Measurements from ENCODE around the gene HIF3A.

HIF3A gene

GRCh38 chr19:46347572-46347883 is 50.7 kb downstream of the HIF3A start:
- Histone ChIP-seq H3K4me3 (ENCODE audit: insufficient read depth, low read depth, low read length) (peak overlapping the region; percentile 99), H3K4me1 (ENCODE audit: control insufficient read depth, insufficient read depth, low read length) (no peaks in the 10 kb centered on the region), H3K27me3 (ENCODE audit: control insufficient read depth, insufficient read depth, low read length, poor library complexity, severe bottlenecking) (no peaks in the 10 kb centered on the region), H3K36me3 (ENCODE audit: control insufficient read depth, insufficient read depth, low read length) (no peaks in the 10 kb centered on the region), H3K9me3 (ENCODE audit: control insufficient read depth, low read length) (no peaks in the 10 kb centered on the region), H3K27ac (ENCODE audit: insufficient read depth, low read depth, low read length, poor library complexity, severe bottlenecking) (no peak overlapping the region)
- WGBS, 2 experiments, result 0 to 10% methylated on average over 3 of the region's 3 CpGs

- Histone ChIP-seq H3K36me3 (ENCODE audit: control insufficient read depth, insufficient read depth, low read length) (no peaks in the 10 kb centered on the region), H3K4me1 (ENCODE audit: control insufficient read depth, insufficient read depth, low read length) (no peaks in the 10 kb centered on the region), H3K27ac (ENCODE audit: insufficient read depth, low read depth, low read length, poor library complexity, severe bottlenecking) (no peak overlapping the region), H3K27me3 (ENCODE audit: control insufficient read depth, insufficient read depth, low read length, poor library complexity, severe bottlenecking) (no peaks in the 10 kb centered on the region), H3K4me3 (ENCODE audit: insufficient read depth, low read depth, low read length) (peak overlapping the region; percentile 99), H3K9me3 (ENCODE audit: control insufficient read depth, low read length) (no peaks in the 10 kb centered on the region)
- WGBS, 2 experiments, result 87 to 94% methylated on average over 5 of the region's 5 CpGs
These were observed 51.1 kb downstream of the HIF3A start for GRCh38 chr19:46347985-46348384.

- peaks cover 10% of the 10 kb centered on the region for H3K36me3 ChIP-seq (ENCODE audit: control insufficient read depth, insufficient read depth, low read length)
- 94% methylated on average over 11 of the region's 11 CpGs for WGBS, 2 experiments
These were observed 52.6 kb downstream of the HIF3A start for GRCh38 chr19:46349311-46349993.

GRCh38 chr19:46350029-46350757 is 53.4 kb downstream of the HIF3A start:
- H3K27ac ChIP-seq (ENCODE audit: insufficient read depth, low read depth, low read length, poor library complexity, severe bottlenecking), result no peak overlapping the region
- no peaks in the 10 kb centered on the region for H3K4me1 ChIP-seq (ENCODE audit: control insufficient read depth, insufficient read depth, low read length)
- H3K27me3 ChIP-seq (ENCODE audit: control insufficient read depth, insufficient read depth, low read length, poor library complexity, severe bottlenecking), result no peaks in the 10 kb centered on the region
- no peaks in the 10 kb centered on the region for H3K9me3 ChIP-seq (ENCODE audit: control insufficient read depth, low read length)
- WGBS, 2 experiments, result 85 to 87% methylated on average over 8 of the region's 8 CpGs
- no peak overlapping the region for H3K4me3 ChIP-seq (ENCODE audit: insufficient read depth, low read depth, low read length)
- H3K36me3 ChIP-seq (ENCODE audit: control insufficient read depth, insufficient read depth, low read length), result peaks cover 17% of the 10 kb centered on the region

More at GRCh38 chr19:46349311-46349993, 52.6 kb downstream of the HIF3A start:
- Histone ChIP-seq H3K4me3 (ENCODE audit: insufficient read depth, low read depth, low read length) (no peak overlapping the region), H3K9me3 (ENCODE audit: control insufficient read depth, low read length) (no peaks in the 10 kb centered on the region), H3K27me3 (ENCODE audit: control insufficient read depth, insufficient read depth, low read length, poor library complexity, severe bottlenecking) (no peaks in the 10 kb centered on the region), H3K27ac (ENCODE audit: insufficient read depth, low read depth, low read length, poor library complexity, severe bottlenecking) (no peak overlapping the region), H3K4me1 (ENCODE audit: control insufficient read depth, insufficient read depth, low read length) (no peaks in the 10 kb centered on the region)

- H3K4me3 ChIP-seq (ENCODE audit: insufficient read depth, low read depth, low read length), result no peak overlapping the region
- H3K36me3 ChIP-seq (ENCODE audit: control insufficient read depth, insufficient read depth, low read length), result peaks cover 20% of the 10 kb centered on the region
- H3K9me3 ChIP-seq (ENCODE audit: control insufficient read depth, low read length), result no peaks in the 10 kb centered on the region
- WGBS, 2 experiments, result 76 to 79% methylated on average over 8 of the region's 8 CpGs
- H3K27ac ChIP-seq (ENCODE audit: insufficient read depth, low read depth, low read length, poor library complexity, severe bottlenecking), result no peak overlapping the region
- H3K4me1 ChIP-seq (ENCODE audit: control insufficient read depth, insufficient read depth, low read length), result no peaks in the 10 kb centered on the region
- H3K27me3 ChIP-seq (ENCODE audit: control insufficient read depth, insufficient read depth, low read length, poor library complexity, severe bottlenecking), result no peaks in the 10 kb centered on the region
These were observed 53.9 kb downstream of the HIF3A start for GRCh38 chr19:46350758-46351159.

- Histone ChIP-seq H3K27me3 (ENCODE audit: control insufficient read depth, insufficient read depth, low read length, poor library complexity, severe bottlenecking) (no peaks in the 10 kb centered on the region), H3K36me3 (ENCODE audit: control insufficient read depth, insufficient read depth, low read length) (peaks cover 25% of the 10 kb centered on the region), H3K4me3 (ENCODE audit: insufficient read depth, low read depth, low read length) (no peak overlapping the region), H3K27ac (ENCODE audit: insufficient read depth, low read depth, low read length, poor library complexity, severe bottlenecking) (no peak overlapping the region), H3K4me1 (ENCODE audit: control insufficient read depth, insufficient read depth, low read length) (no peaks in the 10 kb centered on the region), H3K9me3 (ENCODE audit: control insufficient read depth, low read length) (no peaks in the 10 kb centered on the region)
- WGBS, 2 experiments, result 88 to 89% methylated on average over 18 of the region's 18 CpGs
These were observed 54.6 kb downstream of the HIF3A start for GRCh38 chr19:46351241-46352041.

- Histone ChIP-seq H3K27me3 (ENCODE audit: control insufficient read depth, insufficient read depth, low read length, poor library complexity, severe bottlenecking) (no peaks in the 10 kb centered on the region), H3K36me3 (ENCODE audit: control insufficient read depth, insufficient read depth, low read length) (peaks cover 29% of the 10 kb centered on the region), H3K4me3 (ENCODE audit: insufficient read depth, low read depth, low read length) (no peak overlapping the region), H3K27ac (ENCODE audit: insufficient read depth, low read depth, low read length, poor library complexity, severe bottlenecking) (no peak overlapping the region), H3K4me1 (ENCODE audit: control insufficient read depth, insufficient read depth, low read length) (no peaks in the 10 kb centered on the region), H3K9me3 (ENCODE audit: control insufficient read depth, low read length) (no peaks in the 10 kb centered on the region)
- 96% methylated on average over 28 of the region's 28 CpGs for WGBS, 2 experiments
These were observed 57.1 kb downstream of the HIF3A start for GRCh38 chr19:46353730-46354528.

- no peak overlapping the region for H3K4me3 ChIP-seq (ENCODE audit: insufficient read depth, low read depth, low read length)
- H3K9me3 ChIP-seq (ENCODE audit: control insufficient read depth, low read length), result no peaks in the 10 kb centered on the region
- H3K27ac ChIP-seq (ENCODE audit: insufficient read depth, low read depth, low read length, poor library complexity, severe bottlenecking), result no peak overlapping the region
- 94 to 95% methylated on average over 21 to 23 of the region's 23 CpGs for WGBS, 2 experiments
- no peaks in the 10 kb centered on the region for H3K27me3 ChIP-seq (ENCODE audit: control insufficient read depth, insufficient read depth, low read length, poor library complexity, severe bottlenecking)
- peaks cover 29% of the 10 kb centered on the region for H3K36me3 ChIP-seq (ENCODE audit: control insufficient read depth, insufficient read depth, low read length)
- no peaks in the 10 kb centered on the region for H3K4me1 ChIP-seq (ENCODE audit: control insufficient read depth, insufficient read depth, low read length)
These were observed 58.6 kb downstream of the HIF3A start for GRCh38 chr19:46355234-46356148.

Measured in ectodermal cell (in vitro differentiated cells).